ACC112 (cell line): Measurements from ENCODE around the gene GAS6.

Experiments used
- H2AFZ ChIP-seq: fragments of 200-600 bp; sonication (generic); one replicate; pipeline ENCODE4 v1.6.0; 2017; ENCODE audit warnings: antibody characterized with exemption, low read length; ENCODE audit not compliant: unreplicated experiment
- H3K27ac ChIP-seq: fragments of 200-600 bp; sonication (generic); 2 replicates; pipeline ENCODE4 v1.5.1; 2014; ENCODE audit warnings: low read depth, mild to moderate bottlenecking, antibody characterized with exemption, low read length, moderate library complexity
- H3K27me3 ChIP-seq: fragments of 200-600 bp; sonication (generic); 2 replicates; pipeline ENCODE4 v1.6.1; 2014; ENCODE audit warnings: mild to moderate bottlenecking, antibody characterized with exemption, low read length, moderate library complexity, mixed read lengths; ENCODE audit not compliant: insufficient read depth
- H3K36me3 ChIP-seq: fragments of 200-600 bp; sonication (generic); 2 replicates; pipeline ENCODE4 v1.6.1; 2016; ENCODE audit warnings: mild to moderate bottlenecking, antibody characterized with exemption, low read length, moderate library complexity, mixed read lengths; ENCODE audit not compliant: insufficient read depth
- H3K4me1 ChIP-seq: fragments of 200-600 bp; sonication (generic); one replicate; pipeline ENCODE4 v1.6.1; 2016; ENCODE audit warnings: low read length, mixed read lengths; ENCODE audit not compliant: insufficient read depth, unreplicated experiment, control insufficient read depth
- H3K4me3 ChIP-seq: fragments of 200-600 bp; sonication (generic); 2 replicates; pipeline ENCODE4 v1.5.1; 2014; ENCODE audit warnings: mild to moderate bottlenecking, low read depth, low read length
- H3K79me2 ChIP-seq: fragments of 200-600 bp; sonication (generic); one replicate; pipeline ENCODE4 v1.6.0; 2016; ENCODE audit warnings: low read length; ENCODE audit not compliant: control insufficient read depth, unreplicated experiment, insufficient read depth

GAS6 gene

DNA sequence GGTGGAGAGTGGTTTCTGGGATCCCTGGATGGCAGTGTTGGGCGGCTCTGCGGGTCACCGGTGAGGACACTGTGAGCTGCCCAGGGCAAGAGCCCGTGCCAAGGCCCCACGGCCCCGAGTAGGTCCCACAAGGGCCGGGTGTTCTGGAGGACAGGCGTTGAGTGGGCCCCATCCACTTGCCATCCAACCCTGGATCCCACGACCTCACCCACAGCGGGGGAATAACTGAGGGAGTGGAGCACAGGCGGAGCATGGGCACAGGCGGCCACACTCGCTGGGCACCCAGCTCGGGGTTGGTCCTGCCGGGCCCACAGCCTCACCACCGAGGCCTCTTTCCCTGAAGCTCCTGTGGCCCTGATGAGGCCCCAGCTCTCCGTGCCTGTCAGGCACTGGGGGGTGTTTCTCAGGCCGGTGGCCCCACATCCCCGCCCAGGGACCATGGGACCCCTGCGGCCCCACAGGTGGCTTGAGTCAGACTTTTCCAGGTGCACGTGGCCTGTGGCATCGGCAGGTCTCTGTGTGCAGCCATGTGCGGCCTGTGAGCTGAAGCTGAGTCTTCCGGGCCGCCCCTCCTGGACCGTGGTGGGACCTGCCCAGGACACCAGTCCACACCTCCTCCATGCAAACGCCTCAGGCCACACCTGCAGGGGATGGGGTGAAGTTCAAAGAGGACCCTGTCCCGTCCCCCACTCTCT, 88.3 kb downstream of the GAS6 start:
- Histone ChIP-seq H3K79me2 (no peaks in the 10 kb centered on the region), H3K36me3 (no peaks in the 10 kb centered on the region), H3K27ac (no peak overlapping the region), H3K4me1 (peaks cover 12% of the 10 kb centered on the region), H2AFZ (no peak overlapping the region), H3K4me3 (no peak overlapping the region), H3K27me3 (peaks cover 5% of the 10 kb centered on the region; the same call in 1 of the 2 replicates)

DNA sequence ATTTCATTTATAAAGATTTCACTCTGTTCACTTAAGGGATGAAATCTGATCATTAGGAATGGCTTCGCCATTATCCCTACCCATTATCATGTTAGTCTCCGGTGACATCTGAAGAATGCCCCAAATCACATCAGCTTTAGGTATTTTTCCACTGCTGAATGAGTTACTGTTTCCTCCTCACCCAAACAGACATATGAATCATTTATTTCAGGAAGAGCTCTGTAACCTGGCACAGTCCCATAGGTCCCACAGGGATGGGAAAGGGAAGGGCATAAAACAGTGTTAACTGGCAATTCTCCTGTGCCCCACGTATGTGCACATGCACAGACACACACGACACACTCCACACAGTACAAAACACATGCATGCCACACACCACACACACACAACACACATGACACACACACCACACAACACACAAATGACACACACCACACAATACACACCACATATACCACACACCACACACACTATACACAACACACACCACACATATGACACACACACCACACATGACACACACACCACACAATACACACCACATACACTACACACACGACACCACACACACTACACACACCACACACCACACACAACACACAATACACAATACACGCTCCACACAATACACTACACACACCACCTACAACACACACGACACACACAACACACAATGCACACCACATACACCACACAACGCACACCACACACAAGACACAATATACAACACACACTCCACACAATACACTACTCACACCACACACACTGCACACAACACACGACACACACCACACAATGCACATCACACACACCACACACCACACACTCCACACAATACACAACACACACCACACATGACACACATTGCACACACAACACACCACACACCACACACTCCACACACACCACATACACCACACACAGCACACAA, 89.4 kb downstream of the GAS6 start:
- Histone ChIP-seq H3K79me2 (no peaks in the 10 kb centered on the region), H3K27me3 (peaks cover 5% of the 10 kb centered on the region; the same call in 1 of the 2 replicates), H3K27ac (no peak overlapping the region), H2AFZ (no peak overlapping the region), H3K4me3 (no peak overlapping the region), H3K4me1 (peaks cover 12% of the 10 kb centered on the region), H3K36me3 (no peaks in the 10 kb centered on the region)

DNA sequence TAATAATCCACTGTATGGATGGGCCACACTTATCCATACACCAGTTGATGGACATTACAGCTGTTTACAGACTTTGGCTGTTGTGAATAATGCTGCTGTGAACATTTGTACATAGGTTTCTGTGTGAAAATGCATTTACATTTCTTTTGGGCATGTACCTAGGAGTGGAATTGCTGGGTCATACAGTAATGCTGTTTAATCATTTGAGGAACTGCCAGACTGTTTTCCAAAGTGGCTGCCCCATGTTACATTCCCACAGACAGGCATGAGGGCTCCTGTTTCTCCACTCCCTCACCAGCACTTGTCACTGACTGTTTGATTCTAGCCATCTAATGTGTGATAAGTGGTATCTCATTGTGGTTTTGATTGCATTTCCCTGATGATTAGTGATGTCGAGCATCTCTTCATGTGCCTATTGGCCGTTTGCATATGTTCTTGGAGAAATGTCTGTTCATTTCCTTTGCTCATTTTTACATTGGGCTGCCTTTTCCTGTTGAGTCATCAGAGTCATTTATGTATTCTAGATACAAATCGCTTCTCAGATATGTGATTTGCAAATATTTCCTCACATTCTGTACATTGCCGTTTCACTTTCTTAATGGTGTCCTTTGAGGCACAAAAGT, 92.1 kb downstream of the GAS6 start:
- Histone ChIP-seq H2AFZ (no peak overlapping the region), H3K27ac (peak overlapping the region; percentile 42), H3K79me2 (no peaks in the 10 kb centered on the region), H3K27me3 (no peaks in the 10 kb centered on the region), H3K4me1 (peaks cover 12% of the 10 kb centered on the region), H3K36me3 (no peaks in the 10 kb centered on the region), H3K4me3 (no peak overlapping the region)

DNA sequence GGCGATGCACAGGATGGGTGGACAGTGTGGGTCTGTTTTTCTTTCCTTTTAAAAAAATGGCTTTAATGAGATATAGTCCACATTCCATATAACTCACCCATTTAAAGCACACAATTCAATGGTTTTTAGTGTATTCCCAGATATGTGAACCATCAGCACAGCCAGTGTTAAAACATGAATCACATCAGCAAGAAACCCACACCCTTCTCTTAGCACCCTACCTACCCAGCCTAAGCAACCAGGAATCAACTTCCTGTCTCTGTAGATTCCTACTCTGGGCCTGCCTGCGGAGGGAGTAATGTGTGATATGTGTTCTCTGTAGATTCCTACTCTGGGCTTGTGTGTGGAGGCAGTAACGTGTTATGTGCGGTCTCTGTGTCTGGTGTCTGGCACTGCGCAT, 92.9 kb downstream of the GAS6 start:
- peaks cover 12% of the 10 kb centered on the region for H3K4me1 ChIP-seq
- no peaks in the 10 kb centered on the region for H3K79me2 ChIP-seq

More for the DNA sequence above, 92.9 kb downstream of the GAS6 start:
- no peak overlapping the region for H2AFZ ChIP-seq
- no peak overlapping the region for H3K4me3 ChIP-seq
- no peaks in the 10 kb centered on the region for H3K36me3 ChIP-seq
- H3K27me3 ChIP-seq = no peaks in the 10 kb centered on the region
- no peak overlapping the region for H3K27ac ChIP-seq
